HL-60 (cell line): ENCODE measurements around the gene KRT28.

ENCODE experiments used
- DNase-seq, 2 experiments: peaks; one replicate each; pipeline ENCODE4 v3.0.0-alpha.2; 2010 to 2020; ENCODE audit warnings: low read depth in 1 of 2, low spot score in 1 of 2
- H3K27ac ChIP-seq: fragments of 250-450 bp; sonication (Bioruptor Pico); replicated peaks from 2 replicates; pipeline ENCODE4 v1.5.1; 2020; ENCODE audit warnings: mild to moderate bottlenecking, moderate library complexity
- H3K27me3 ChIP-seq: fragments of 250-450 bp; sonication (Bioruptor Pico); 2 replicates; pipeline ENCODE4 v1.5.1; 2021; ENCODE audit warnings: mild to moderate bottlenecking, moderate library complexity; ENCODE audit not compliant: insufficient read depth, poor library complexity, severe bottlenecking
- H3K4me3 ChIP-seq: replicated peaks from 2 replicates; pipeline ENCODE4 v1.5.1; 2011; ENCODE audit warnings: mild to moderate bottlenecking, control low read depth, low read length; ENCODE audit not compliant: insufficient read depth
- CTCF ChIP-seq: IDR thresholded peaks from one replicate; pipeline ENCODE4 v1.5.1; 2011; ENCODE audit warnings: low read length, control low read depth, inconsistent platforms; ENCODE audit not compliant: insufficient read depth
- GABPA ChIP-seq: IDR thresholded peaks from 2 replicates; pipeline ENCODE4 v1.6.1; 2012; ENCODE audit warnings: low read depth
- POLR2AphosphoS5 ChIP-seq: IDR thresholded peaks from 2 replicates; pipeline ENCODE4 v1.6.1; 2012; ENCODE audit warnings: low read depth
- SPI1 ChIP-seq: IDR thresholded peaks from 2 replicates; pipeline ENCODE4 v1.6.1; 2012; ENCODE audit warnings: low read depth, mild to moderate bottlenecking, borderline replicate concordance
- long read RNA-seq: library from polyadenylated mRNA; unstranded; transcript quantifications from one replicate; pipeline ENCODE4 v2.0.0, GENCODE V29; 2020
- TF ChIP-seq, protein P1 (sequence below): IDR thresholded peaks from 2 replicates; pipeline ENCODE4 v1.6.1; 2012; ENCODE audit warnings: low read depth; ENCODE audit not compliant: insufficient replicate concordance

Gene KRT28
- long read RNA-seq = 0 reads

DNA sequence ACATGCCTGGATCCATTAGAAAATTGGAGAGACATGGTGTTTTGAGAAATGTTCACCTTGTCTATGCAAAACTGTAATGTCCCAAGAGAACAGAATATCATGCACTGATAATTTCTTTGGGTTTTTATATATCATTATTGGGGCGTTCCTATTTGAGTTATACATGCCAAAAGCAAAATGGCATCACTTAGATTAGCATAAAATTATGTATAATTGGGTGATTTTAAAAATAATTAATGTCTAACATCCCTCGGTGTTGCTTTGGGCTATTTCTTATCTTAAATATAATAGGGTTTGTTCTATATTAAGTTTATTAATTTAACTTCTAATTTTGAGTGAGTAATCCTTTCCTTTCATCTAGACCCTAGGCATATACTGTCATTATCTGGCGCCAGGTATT is at the start of gene KRT28:
Gene KRT28, minus strand, starts transcription at position 101 of the 400 bp plus-strand sequence. Its CDS starts 66 bp downstream, at position 35.
- H3K4me3 ChIP-seq = no peak within 1 kb of the TSS
- peaks cover 2% of the 10 kb centered on the region for H3K27me3 ChIP-seq
- TF ChIP-seq POLR2AphosphoS5 = no peak
- TF ChIP-seq GABPA = no peak
- TF ChIP-seq CTCF = no peak
- TF ChIP-seq SPI1 = no peak
- TF ChIP-seq, protein P1, sequence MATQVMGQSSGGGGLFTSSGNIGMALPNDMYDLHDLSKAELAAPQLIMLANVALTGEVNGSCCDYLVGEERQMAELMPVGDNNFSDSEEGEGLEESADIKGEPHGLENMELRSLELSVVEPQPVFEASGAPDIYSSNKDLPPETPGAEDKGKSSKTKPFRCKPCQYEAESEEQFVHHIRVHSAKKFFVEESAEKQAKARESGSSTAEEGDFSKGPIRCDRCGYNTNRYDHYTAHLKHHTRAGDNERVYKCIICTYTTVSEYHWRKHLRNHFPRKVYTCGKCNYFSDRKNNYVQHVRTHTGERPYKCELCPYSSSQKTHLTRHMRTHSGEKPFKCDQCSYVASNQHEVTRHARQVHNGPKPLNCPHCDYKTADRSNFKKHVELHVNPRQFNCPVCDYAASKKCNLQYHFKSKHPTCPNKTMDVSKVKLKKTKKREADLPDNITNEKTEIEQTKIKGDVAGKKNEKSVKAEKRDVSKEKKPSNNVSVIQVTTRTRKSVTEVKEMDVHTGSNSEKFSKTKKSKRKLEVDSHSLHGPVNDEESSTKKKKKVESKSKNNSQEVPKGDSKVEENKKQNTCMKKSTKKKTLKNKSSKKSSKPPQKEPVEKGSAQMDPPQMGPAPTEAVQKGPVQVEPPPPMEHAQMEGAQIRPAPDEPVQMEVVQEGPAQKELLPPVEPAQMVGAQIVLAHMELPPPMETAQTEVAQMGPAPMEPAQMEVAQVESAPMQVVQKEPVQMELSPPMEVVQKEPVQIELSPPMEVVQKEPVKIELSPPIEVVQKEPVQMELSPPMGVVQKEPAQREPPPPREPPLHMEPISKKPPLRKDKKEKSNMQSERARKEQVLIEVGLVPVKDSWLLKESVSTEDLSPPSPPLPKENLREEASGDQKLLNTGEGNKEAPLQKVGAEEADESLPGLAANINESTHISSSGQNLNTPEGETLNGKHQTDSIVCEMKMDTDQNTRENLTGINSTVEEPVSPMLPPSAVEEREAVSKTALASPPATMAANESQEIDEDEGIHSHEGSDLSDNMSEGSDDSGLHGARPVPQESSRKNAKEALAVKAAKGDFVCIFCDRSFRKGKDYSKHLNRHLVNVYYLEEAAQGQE = no peak
- H3K27ac ChIP-seq = no peak within 1 kb of the TSS
- no peak for DNase-seq

- Histone ChIP-seq H3K27ac (no peak overlapping the region), H3K27me3 (peaks cover 13% of the 10 kb centered on the region), H3K4me3 (no peak overlapping the region)
- no peak for DNase-seq
- no peak for TF ChIP-seq SPI1
- TF ChIP-seq CTCF = no peak
- TF ChIP-seq, protein P1 = no peak
- no peak for TF ChIP-seq GABPA
- no peak for TF ChIP-seq POLR2AphosphoS5
Observed at GRCh38 chr17:40848583-40849235, 49.0 kb upstream of the KRT28 start.

DNA sequence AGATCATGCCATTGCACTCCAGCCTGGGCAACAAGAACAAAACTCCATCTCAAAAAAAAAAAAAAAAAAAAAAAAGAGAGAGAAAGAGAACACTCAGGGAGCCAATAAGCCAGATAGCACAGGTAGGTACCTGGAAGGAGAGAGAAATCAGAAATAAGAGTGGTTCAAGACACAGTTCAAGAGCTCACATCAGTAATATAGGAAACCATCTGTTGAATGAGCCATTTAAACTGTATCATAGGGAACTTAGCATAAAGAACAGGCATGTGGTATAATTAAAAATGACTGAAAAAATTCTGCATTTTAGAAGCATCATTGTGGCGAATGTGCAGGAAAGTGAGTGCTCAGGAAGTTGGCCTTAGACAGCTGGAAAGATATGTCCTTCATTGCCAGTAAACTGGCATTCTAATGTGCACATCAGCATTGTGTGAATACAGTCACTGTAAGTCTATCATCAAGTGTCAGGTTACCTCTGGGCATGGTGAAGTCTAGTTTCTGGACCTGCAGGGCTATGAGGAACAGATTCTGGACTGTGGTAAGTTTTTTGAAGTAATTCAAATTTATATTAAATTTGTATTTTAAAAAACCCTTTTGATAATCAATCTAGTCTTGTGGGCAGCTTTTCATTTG is 46.9 kb upstream of the KRT28 start:
- no peak for DNase-seq
- Histone ChIP-seq H3K27me3 (peaks cover 6% of the 10 kb centered on the region), H3K27ac (no peak overlapping the region), H3K4me3 (no peak overlapping the region)
- TF ChIP-seq, protein P1 = no peak
- TF ChIP-seq CTCF = no peak
- no peak for TF ChIP-seq POLR2AphosphoS5
- no peak for TF ChIP-seq SPI1
- no peak for TF ChIP-seq GABPA
